GM12878 (cell line): Measurements from ENCODE around the gene SPIN1. TPM values are rescaled to one million over a fixed set of nuclear protein-coding genes. Genes with fewer than 3 reads are reported as not detected.

Source experiments
- ATAC-seq: fragments of 200-7000 bp; cut with Tn5 transposase; 3 replicates; pipeline ENCODE4 v1.9.1; 2020; ENCODE audit warnings: mild to moderate bottlenecking, moderate library complexity
- BruUV-seq: library from RNA; stranded (reverse); fragments of 400-500 nt; replicated peaks from 2 replicates; lab custom pipeline; 2021; lab: Mats Ljungman, UMichigan
- CTCF ChIA-PET: fragments of 300-600 bp; sonication (Branson Sonifier 250); formaldehyde crosslinking; extraction: SDS; loops from one replicate; lab custom pipeline; 2021; ENCODE audit warnings: inconsistent platforms; lab: Yijun Ruan, JAX
- POLR2A ChIA-PET: fragments of 350-600 bp; formaldehyde crosslinking; extraction: SDS; loops from one replicate; lab custom pipeline; 2021; ENCODE audit warnings: inconsistent platforms; lab: Charles Lee
- RAD21 ChIA-PET: fragments of 300-600 bp; sonication (Branson Sonifier 250); formaldehyde crosslinking; loops from one replicate; lab custom pipeline; 2023; ENCODE audit warnings: antibody characterized with exemption; ENCODE audit not compliant: unreplicated experiment; lab: Charles Lee
- SMC1A ChIA-PET: fragments of 300-600 bp; sonication (Branson Sonifier 250); formaldehyde crosslinking; loops from one replicate; lab custom pipeline; 2023; ENCODE audit not compliant: unreplicated experiment, uncharacterized antibody; lab: Charles Lee
- DNase-seq: peaks from one replicate; pipeline ENCODE4 v3.0.0-alpha.2; 2011; ENCODE audit warnings: low read depth, low spot score
- FAIRE-seq: peaks from 3 replicates; lab custom pipeline; 2011; peaks lifted over from hg19 to GRCh38; lab: Jason Lieb, UNC
- H2AFZ ChIP-seq: 2 replicates; pipeline ENCODE4 v1.6.0; 2011; ENCODE audit warnings: low read depth, low read length, control low read depth; ENCODE audit not compliant: control insufficient read depth
- H3K27ac ChIP-seq: 2 replicates; pipeline ENCODE4 v1.5.1; 2011; ENCODE audit warnings: control low read depth; ENCODE audit not compliant: control insufficient read depth, insufficient read depth
- H3K27me3 ChIP-seq, 2 experiments: replicated peaks in 1 of 2; 2 replicates each; pipeline versions ENCODE4 v1.6.0 to v1.6.1; 2011; ENCODE audit warnings: low read length in 1 of 2; ENCODE audit not compliant: control insufficient read depth in 2 of 2, insufficient read depth in 2 of 2
- H3K36me3 ChIP-seq, 2 experiments: 2 replicates each; pipeline ENCODE4 v1.5.1; 2011; ENCODE audit warnings: low read length in 1 of 2; ENCODE audit not compliant: control insufficient read depth in 2 of 2, insufficient read depth in 2 of 2
- H3K4me1 ChIP-seq: 2 replicates; pipeline ENCODE4 v1.6.1; 2011; ENCODE audit warnings: mild to moderate bottlenecking, low read length, moderate library complexity, mixed read lengths; ENCODE audit not compliant: control insufficient read depth, insufficient read depth
- H3K4me2 ChIP-seq: 2 replicates; pipeline ENCODE4 v1.6.0; 2011; ENCODE audit warnings: control low read depth; ENCODE audit not compliant: control insufficient read depth, insufficient read depth
- H3K4me3 ChIP-seq: fragments of 200-600 bp; sonication (generic); 2 replicates; pipeline ENCODE4 v1.5.1; 2016
- H3K79me2 ChIP-seq: 2 replicates; pipeline ENCODE4 v1.6.0; 2011; ENCODE audit warnings: low read length; ENCODE audit not compliant: control insufficient read depth, insufficient read depth
- H3K9ac ChIP-seq: 2 replicates; pipeline ENCODE4 v1.8.0; 2011; ENCODE audit warnings: low read length, control low read depth, mixed read lengths; ENCODE audit not compliant: control insufficient read depth, insufficient read depth
- H3K9me3 ChIP-seq: replicated peaks from 3 replicates; pipeline ENCODE4 v1.5.1; 2011; ENCODE audit warnings: mild to moderate bottlenecking, low read length; ENCODE audit not compliant: control insufficient read depth, insufficient read depth
- H4K20me1 ChIP-seq: 2 replicates; pipeline ENCODE4 v1.6.0; 2011; ENCODE audit not compliant: control insufficient read depth, insufficient read depth
- BCL3 ChIP-seq: IDR thresholded peaks from 2 replicates; pipeline ENCODE4 v1.6.1; 2011; ENCODE audit warnings: borderline replicate concordance, low read depth, mild to moderate bottlenecking, moderate library complexity, low read length; ENCODE audit not compliant: insufficient read depth, poor library complexity, severe bottlenecking
- BRCA1 ChIP-seq: IDR thresholded peaks from 2 replicates; pipeline ENCODE4 v1.6.1; 2011; ENCODE audit warnings: low read depth, low read length, improper control_type of control experiment
- CBX3 ChIP-seq: fragments of 200-600 bp; sonication (generic); IDR thresholded peaks from 2 replicates; pipeline ENCODE4 v1.6.1; 2016; ENCODE audit warnings: low read depth, borderline replicate concordance
- CHD4 ChIP-seq: fragments of 200-600 bp; sonication (generic); IDR thresholded peaks from 2 replicates; pipeline ENCODE4 v1.6.1; 2016; ENCODE audit warnings: mild to moderate bottlenecking
- E2F8 ChIP-seq: fragments of 450-650 bp; IDR thresholded peaks from 2 replicates; pipeline ENCODE4 v1.6.1; 2018; ENCODE audit warnings: mild to moderate bottlenecking, low read depth, moderate library complexity; ENCODE audit not compliant: partially characterized antibody
- EP300 ChIP-seq, 2 experiments: fragments of 150-350 bp in 1 of 2; IDR thresholded peaks; 2 replicates each; pipeline ENCODE4 v1.6.1; 2011 to 2012; ENCODE audit warnings: low read depth in 2 of 2, low read length in 2 of 2, borderline replicate concordance in 1 of 2, improper control_type of control experiment in 1 of 2, inconsistent platforms in 1 of 2; ENCODE audit not compliant: control insufficient read depth in 1 of 2
- ETV6 ChIP-seq, 2 experiments: fragments of 450-650 bp in 1 of 2; IDR thresholded peaks in 1 of 2; conservative IDR thresholded peaks in 1 of 2; 2 replicates each; pipeline ENCODE4 v1.6.1; 2014; ENCODE audit warnings: antibody characterized with exemption in 1 of 2, borderline replicate concordance in 1 of 2, low read depth in 1 of 2, mild to moderate bottlenecking in 1 of 2, moderate library complexity in 1 of 2
- FOXK2 ChIP-seq: fragments of 450-650 bp; IDR thresholded peaks from 2 replicates; pipeline ENCODE4 v1.6.1; 2017; ENCODE audit warnings: mild to moderate bottlenecking, moderate library complexity
- HDAC2 ChIP-seq: fragments of 200-600 bp; sonication (generic); IDR thresholded peaks from 2 replicates; pipeline ENCODE4 v1.6.1; 2017
- MAX ChIP-seq: IDR thresholded peaks from 2 replicates; pipeline ENCODE4 v1.6.1; 2012; ENCODE audit warnings: low read depth, low read length, improper control_type of control experiment
- MXI1 ChIP-seq: fragments of 150-350 bp; IDR thresholded peaks from 2 replicates; pipeline ENCODE4 v1.6.1; 2011; ENCODE audit warnings: low read depth, mild to moderate bottlenecking, inconsistent platforms, low read length, improper control_type of control experiment
- MYB ChIP-seq: fragments of 150-350 bp; IDR thresholded peaks from 2 replicates; pipeline ENCODE4 v1.6.1; 2014; ENCODE audit warnings: mild to moderate bottlenecking, low read depth, low read length, borderline replicate concordance
- NFXL1 ChIP-seq: fragments of 450-650 bp; IDR thresholded peaks from 2 replicates; pipeline ENCODE4 v1.6.1; 2017; ENCODE audit warnings: antibody characterized with exemption, mild to moderate bottlenecking, borderline replicate concordance
- NR2C1 ChIP-seq: fragments of 450-650 bp; IDR thresholded peaks from 2 replicates; pipeline ENCODE4 v1.6.1; 2017; ENCODE audit warnings: antibody characterized with exemption, mild to moderate bottlenecking, moderate library complexity
- SP1 ChIP-seq: IDR thresholded peaks from one replicate; pipeline ENCODE4 v1.6.1; 2011; ENCODE audit warnings: low read depth, low read length
- TBL1XR1 ChIP-seq: IDR thresholded peaks from 2 replicates; pipeline ENCODE4 v1.6.1; 2012; ENCODE audit warnings: low read depth, low read length, improper control_type of control experiment
- USF2 ChIP-seq: IDR thresholded peaks from 2 replicates; pipeline ENCODE4 v1.6.1; 2011; ENCODE audit warnings: low read depth, low read length, improper control_type of control experiment, borderline replicate concordance
- WRNIP1 ChIP-seq: IDR thresholded peaks from 2 replicates; pipeline ENCODE4 v1.6.1; 2011; ENCODE audit warnings: low read depth, low read length, improper control_type of control experiment, borderline replicate concordance
- ZNF207 ChIP-seq: fragments of 450-650 bp; IDR thresholded peaks from 2 replicates; pipeline ENCODE4 v1.6.1; 2014; ENCODE audit warnings: antibody characterized with exemption, mild to moderate bottlenecking, borderline replicate concordance
- ZNF622 ChIP-seq: fragments of 450-650 bp; IDR thresholded peaks from 2 replicates; pipeline ENCODE4 v1.6.1; 2017; ENCODE audit warnings: mild to moderate bottlenecking, inconsistent platforms
- WGBS: methylation state at CpG from one replicate; pipeline ENCODE4 v1.1.6; 2016; ENCODE audit warnings: low lambda C conversion rate; ENCODE audit not compliant: insufficient replicate concordance, insufficient coverage; ENCODE audit errors: missing lambda C conversion rate; 5-methylcytosine and 5-hydroxymethylcytosine counted together
- in situ Hi-C: fragments of 300-500 bp; cut with MboI; formaldehyde crosslinking; loops from 9 replicates; pipeline ENCODE4 v1.14.3; 2018; ENCODE audit warnings: mixed read lengths
- intact Hi-C: fragments of 100-400 bp; cut with micrococcal nuclease; formaldehyde crosslinking; loops from one replicate; pipeline ENCODE4 v1.14.2; 2022; ENCODE audit not compliant: unreplicated experiment
- polyA plus RNA-seq, 11 experiments: library from polyadenylated mRNA; depleted of rRNA in 4 of 11; unstranded in 6 of 11; stranded (reverse) in 5 of 11; fragments of >200 nt; fragmentation: Nextera tagmentation in 4 of 11; fragmentation: Illumina TruSeq in 1 of 11; extraction: Ambion mirVana in 4 of 11; extraction: Trizol in 1 of 11; gene quantifications; 1 replicate in 1 of 11; 2 replicates in 10 of 11; pipeline versions ENCODE4 v1.2.1 to v1.2.3, GENCODE V29; 2011 to 2016; ENCODE audit warnings: inconsistent platforms in 2 of 11, missing spikeins in 2 of 11, low read depth in 1 of 11
- total RNA-seq, 4 experiments: library from RNA; depleted of rRNA in 3 of 4; stranded (reverse); fragments of >200 nt in 3 of 4; fragmentation: Illumina TruSeq in 1 of 4; extraction: Trizol in 1 of 4; gene quantifications; 2 replicates each; pipeline versions ENCODE4 v1.2.1 to v1.2.3, GENCODE V29; 2013 to 2021

SPIN1 gene
- total and polyA plus RNA-seq, 10 of the 15 experiments (the other 5 are each of a cell fraction or from before 2014, with no cell fraction given): 6.6 to 30.3 (median 17.1) TPM

GRCh38 chr9:88447431-88447830 is 59.2 kb downstream of the SPIN1 start:
- CTCF ChIA-PET: interaction anchor here (1.1 kb wide), 1 partner anchor 44 kb away, joined by 3 read pairs; no protein-coding TSS in a partner anchor
- peaks cover 4 to 5% of the 10 kb centered on the region in 2 experiments; a peak in 3 of 4 replicates for H3K36me3 ChIP-seq
- BruUV-seq: no TSS peak
- no peaks in the 10 kb centered on the region for H4K20me1 ChIP-seq
- SMC1A ChIA-PET: no interaction called here
- no peak overlapping the region for H2AFZ ChIP-seq
- FAIRE-seq (no peak), ATAC-seq (no peak), DNase-seq (no peak)
- H3K9ac ChIP-seq: no peak overlapping the region
- TF ChIP-seq TBL1XR1: no peak
- TF ChIP-seq CBX3: no peak
- TF ChIP-seq EP300 (IDR thresholded peaks at IDR 0.05; ENCODE audit: borderline replicate concordance in 1 of 2, control insufficient read depth in 1 of 2, low read depth in 2 of 2, low read length in 2 of 2): no peak
- TF ChIP-seq E2F8: no peak
- no peak for TF ChIP-seq NR2C1
- no peak for TF ChIP-seq HDAC2
- TF ChIP-seq ZNF622: no peak
- no peak for TF ChIP-seq WRNIP1
- TF ChIP-seq MXI1: no peak
- TF ChIP-seq MAX: no peak
- no peak for TF ChIP-seq BRCA1
- no peak for TF ChIP-seq FOXK2
- no peak for TF ChIP-seq ZNF207
- TF ChIP-seq NFXL1: no peak
- no peak for TF ChIP-seq USF2
- no peak for TF ChIP-seq MYB
- no peak for TF ChIP-seq ETV6 (conservative IDR thresholded peaks at IDR 0.05 in 1 of 2, IDR thresholded peaks at IDR 0.05 in 1 of 2; ENCODE audit: borderline replicate concordance in 1 of 2, low read depth in 1 of 2)
- no peak for TF ChIP-seq SP1
- TF ChIP-seq CHD4: no peak
- TF ChIP-seq BCL3: no peak
- in situ Hi-C loops: no loop called here
- POLR2A ChIA-PET: no interaction called here
- H3K4me2 ChIP-seq: no peak overlapping the region
- no peaks in the 10 kb centered on the region for H3K79me2 ChIP-seq
- WGBS: 85% methylated on average over 4 of the region's 4 CpGs
- H3K9me3 ChIP-seq: no peaks in the 10 kb centered on the region
- intact Hi-C loops: loop anchor here (10.0 kb wide), 1 partner anchor 623 kb away; no protein-coding TSS in a partner anchor
- no peaks in the 10 kb centered on the region for H3K4me1 ChIP-seq
- RAD21 ChIA-PET: no interaction called here
- H3K4me3 ChIP-seq: no peak overlapping the region
- no peak overlapping the region for H3K27ac ChIP-seq
- H3K27me3 ChIP-seq: no peaks in the 10 kb centered on the region
